ENCODE measurements around the gene ACP3.
"Not testable (repeated sequence)": the region's sequence is repeated elsewhere in the genome, so short reads cannot be mapped to it uniquely, and the experiment has no call there.

ACP3 gene

GRCh38 chr3:132317229-132317948 is at the start of gene ACP3:
Gene ACP3, plus strand, starts transcription at chr3:132317407. Its CDS starts 50 bp downstream, at chr3:132317457.
- DNase-seq (ENCODE audit: low read depth in 2 of 2): no peak

GRCh38 chr3:132268956-132269355 is 48.3 kb upstream of the ACP3 start:
- DNase-seq (ENCODE audit: low read depth in 2 of 2): no peak

- no peak for DNase-seq (ENCODE audit: low read depth in 2 of 2)
Measured at GRCh38 chr3:132273036-132273435, 44.2 kb upstream of the ACP3 start.

GRCh38 chr3:132276228-132276906 is 40.8 kb upstream of the ACP3 start:
- DNase-seq (ENCODE audit: low read depth in 2 of 2): no peak

- DNase-seq (ENCODE audit: low read depth in 2 of 2): no peak
Measured at GRCh38 chr3:132279030-132279429, 38.2 kb upstream of the ACP3 start.

GRCh38 chr3:132283440-132283839 is 33.8 kb upstream of the ACP3 start:
- no peak for DNase-seq (ENCODE audit: low read depth in 2 of 2)

- no peak for DNase-seq (ENCODE audit: low read depth in 2 of 2)
Measured at GRCh38 chr3:132283916-132284405, 33.2 kb upstream of the ACP3 start.

- DNase-seq (ENCODE audit: low read depth in 2 of 2): no peak
Measured at GRCh38 chr3:132284781-132285619, 32.2 kb upstream of the ACP3 start.

- no peak for DNase-seq (ENCODE audit: low read depth in 2 of 2)
Measured at GRCh38 chr3:132285620-132285945, 31.6 kb upstream of the ACP3 start.

- DNase-seq (ENCODE audit: low read depth in 2 of 2): no peak
Measured at GRCh38 chr3:132286035-132286434, 31.2 kb upstream of the ACP3 start.

GRCh38 chr3:132288357-132288756 is 28.9 kb upstream of the ACP3 start:
- DNase-seq (ENCODE audit: low read depth in 2 of 2): no peak

GRCh38 chr3:132289316-132289715 is 27.9 kb upstream of the ACP3 start:
- no peak for DNase-seq (ENCODE audit: low read depth in 2 of 2)

- DNase-seq (ENCODE audit: low read depth in 2 of 2): no peak
Measured at GRCh38 chr3:132290833-132291232, 26.4 kb upstream of the ACP3 start.

GRCh38 chr3:132292042-132292441 is 25.2 kb upstream of the ACP3 start:
- DNase-seq (ENCODE audit: low read depth in 2 of 2): no peak

- no peak for DNase-seq (ENCODE audit: low read depth in 2 of 2)
Measured at GRCh38 chr3:132293251-132293650, 24.0 kb upstream of the ACP3 start.

GRCh38 chr3:132294906-132295305 is 22.3 kb upstream of the ACP3 start:
- no peak for DNase-seq (ENCODE audit: low read depth in 2 of 2)

- not testable (repeated sequence) for DNase-seq (ENCODE audit: low read depth in 2 of 2)
Measured at GRCh38 chr3:132303336-132304201, 13.6 kb upstream of the ACP3 start.

GRCh38 chr3:132304351-132304750 is 12.9 kb upstream of the ACP3 start:
- not testable (repeated sequence) for DNase-seq (ENCODE audit: low read depth in 2 of 2)

GRCh38 chr3:132310057-132310456 is 7.2 kb upstream of the ACP3 start:
- not testable (repeated sequence) for DNase-seq (ENCODE audit: low read depth in 2 of 2)

- DNase-seq (ENCODE audit: low read depth in 2 of 2): no peak
Measured at GRCh38 chr3:132311316-132311715, 5.9 kb upstream of the ACP3 start.

- no peak for DNase-seq (ENCODE audit: low read depth in 2 of 2)
Measured at GRCh38 chr3:132311841-132312240, 5.4 kb upstream of the ACP3 start.
